Measurements from ENCODE around the gene CRACR2A.

Gene CRACR2A

GRCh38 chr12:3752741-3753486 is at the start of gene CRACR2A:
Gene CRACR2A, minus strand, starts transcription at chr12:3753109. Its CDS starts 56,110 bp downstream, at chr12:3696999.
- peak; percentile 88 for ATAC-seq

- no peak for ATAC-seq
These were observed 44.7 kb upstream of the CRACR2A start for GRCh38 chr12:3797531-3798048.

GRCh38 chr12:3795492-3796133 is 42.7 kb upstream of the CRACR2A start:
- ATAC-seq = no peak

GRCh38 chr12:3795066-3795465 is 42.2 kb upstream of the CRACR2A start:
- ATAC-seq = no peak

GRCh38 chr12:3792623-3793288 is 39.8 kb upstream of the CRACR2A start:
- no peak for ATAC-seq

GRCh38 chr12:3791256-3791874 is 38.5 kb upstream of the CRACR2A start:
- ATAC-seq = no peak

GRCh38 chr12:3790642-3791041 is 37.7 kb upstream of the CRACR2A start:
- ATAC-seq = no peak

GRCh38 chr12:3789838-3790237 is 36.9 kb upstream of the CRACR2A start:
- ATAC-seq = no peak

- ATAC-seq = peak in 1 of 2 donors; percentile 43
These were observed 24.4 kb upstream of the CRACR2A start for GRCh38 chr12:3777206-3777809.

- no peak for ATAC-seq
These were observed 22.6 kb upstream of the CRACR2A start for GRCh38 chr12:3775385-3776035.

- no peak for ATAC-seq
These were observed 19.5 kb upstream of the CRACR2A start for GRCh38 chr12:3772380-3772779.

GRCh38 chr12:3771853-3772252 is 18.9 kb upstream of the CRACR2A start:
- ATAC-seq = peak in 1 of 2 donors; percentile 24

GRCh38 chr12:3770891-3771290 is 18.0 kb upstream of the CRACR2A start:
- no peak for ATAC-seq

- no peak for ATAC-seq
These were observed 16.1 kb upstream of the CRACR2A start for GRCh38 chr12:3768911-3769447.

- no peak for ATAC-seq
These were observed 8.3 kb upstream of the CRACR2A start for GRCh38 chr12:3761116-3761735.

- ATAC-seq = no peak
These were observed 7.0 kb upstream of the CRACR2A start for GRCh38 chr12:3759878-3760277.

- no peak for ATAC-seq
These were observed 4.4 kb upstream of the CRACR2A start for GRCh38 chr12:3757261-3757660.

- no peak for ATAC-seq
These were observed 3.0 kb upstream of the CRACR2A start for GRCh38 chr12:3755898-3756297.

GRCh38 chr12:3753544-3754284 is 805 bp upstream of the CRACR2A start:
- ATAC-seq = no peak

- ATAC-seq = peak; percentile 75 to 79
These were observed 706 bp downstream of the CRACR2A start for GRCh38 chr12:3752096-3752709.

All from activated CD4-positive, CD25-positive, alpha-beta regulatory T cell treated with anti-CD3 and anti-CD28 coated beads, Interleukin-2, amount 50 U/mL, for 24 hours (primary cell).